ENCODE data around the gene FIGN.

DNA sequence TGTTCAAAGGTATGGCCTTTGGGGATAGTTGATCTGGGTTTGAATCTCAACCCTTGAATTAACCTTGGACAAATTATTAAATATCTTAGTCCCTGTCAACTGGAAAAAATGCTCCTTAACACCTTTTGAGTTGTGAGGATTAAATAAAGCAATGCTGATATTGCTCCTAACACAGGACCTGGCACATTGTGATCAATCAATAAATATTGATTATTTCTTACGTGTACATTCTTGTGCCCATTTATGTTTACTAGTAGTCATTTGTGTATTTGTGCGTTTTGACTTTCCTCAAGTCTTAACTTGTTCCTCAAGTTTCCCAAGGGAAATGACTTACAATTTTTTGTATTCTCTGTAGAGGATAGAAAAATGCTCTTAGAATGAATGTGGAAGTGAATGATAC is 19.6 kb upstream of the FIGN start:
- TF ChIP-seq EZH2 (IDR thresholded peaks at IDR 0.05; ENCODE audit: borderline replicate concordance): no peak
- TF ChIP-seq, protein P1, sequence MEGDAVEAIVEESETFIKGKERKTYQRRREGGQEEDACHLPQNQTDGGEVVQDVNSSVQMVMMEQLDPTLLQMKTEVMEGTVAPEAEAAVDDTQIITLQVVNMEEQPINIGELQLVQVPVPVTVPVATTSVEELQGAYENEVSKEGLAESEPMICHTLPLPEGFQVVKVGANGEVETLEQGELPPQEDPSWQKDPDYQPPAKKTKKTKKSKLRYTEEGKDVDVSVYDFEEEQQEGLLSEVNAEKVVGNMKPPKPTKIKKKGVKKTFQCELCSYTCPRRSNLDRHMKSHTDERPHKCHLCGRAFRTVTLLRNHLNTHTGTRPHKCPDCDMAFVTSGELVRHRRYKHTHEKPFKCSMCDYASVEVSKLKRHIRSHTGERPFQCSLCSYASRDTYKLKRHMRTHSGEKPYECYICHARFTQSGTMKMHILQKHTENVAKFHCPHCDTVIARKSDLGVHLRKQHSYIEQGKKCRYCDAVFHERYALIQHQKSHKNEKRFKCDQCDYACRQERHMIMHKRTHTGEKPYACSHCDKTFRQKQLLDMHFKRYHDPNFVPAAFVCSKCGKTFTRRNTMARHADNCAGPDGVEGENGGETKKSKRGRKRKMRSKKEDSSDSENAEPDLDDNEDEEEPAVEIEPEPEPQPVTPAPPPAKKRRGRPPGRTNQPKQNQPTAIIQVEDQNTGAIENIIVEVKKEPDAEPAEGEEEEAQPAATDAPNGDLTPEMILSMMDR (IDR thresholded peaks at IDR 0.05; ENCODE audit: poor library complexity): no peak

Measured in hepatocyte (in vitro differentiated cells).